Activated CD8-positive, alpha-beta T cell treated with anti-CD3 and anti-CD28 coated beads for 36 hours (primary cell): ENCODE data around the gene PACRG. TPM values are rescaled to one million over a fixed set of nuclear protein-coding genes. Genes with fewer than 3 reads are reported as not detected.

Source experiments
- ATAC-seq: fragments of 200-7000 bp; cut with Tn5 transposase; one replicate; pipeline ENCODE4 v1.10.0; 2021; ENCODE audit warnings: mild to moderate bottlenecking, moderate library complexity
- CTCF ChIA-PET: fragments of 350-600 bp; sonication (Branson Sonifier 250); formaldehyde crosslinking; loops from one replicate; lab custom pipeline; 2021; ENCODE audit warnings: antibody characterized with exemption; lab: Charles Lee
- POLR2A ChIA-PET: fragments of 350-600 bp; sonication (Branson Sonifier 250); formaldehyde crosslinking; loops from one replicate; lab custom pipeline; 2021; ENCODE audit warnings: antibody characterized with exemption; lab: Charles Lee
- DNase-seq: peaks from one replicate; pipeline ENCODE4 v3.0.0-alpha.2; 2020
- H3K27ac Mint-ChIP-seq: one replicate; pipeline ENCODE4 v1.8.0; 2021; ENCODE audit warnings: mild to moderate bottlenecking, mixed read lengths
- H3K27me3 Mint-ChIP-seq: one replicate; pipeline ENCODE4 v1.8.0; 2021; ENCODE audit warnings: mixed read lengths
- H3K36me3 Mint-ChIP-seq: one replicate; pipeline ENCODE4 v1.8.0; 2021; ENCODE audit warnings: low read depth, mixed read lengths
- H3K4me1 Mint-ChIP-seq: one replicate; pipeline ENCODE4 v1.8.0; 2021; ENCODE audit warnings: low read depth, mixed read lengths
- H3K4me3 Mint-ChIP-seq: one replicate; pipeline ENCODE4 v1.8.0; 2021; ENCODE audit warnings: mild to moderate bottlenecking, moderate library complexity, mixed read lengths
- H3K9me3 Mint-ChIP-seq: one replicate; pipeline ENCODE4 v1.8.0; 2021; ENCODE audit warnings: mixed read lengths
- CTCF ChIP-seq: fragments of 200-600 bp; IDR thresholded peaks from one replicate; pipeline ENCODE4 v1.8.0; 2022; ENCODE audit warnings: antibody characterized with exemption, mild to moderate bottlenecking
- intact Hi-C: fragments of 100-400 bp; cut with micrococcal nuclease; formaldehyde crosslinking; loops from one replicate; pipeline ENCODE4 v1.10.0; 2022
- total RNA-seq, 2 experiments: library from RNA; stranded (reverse); gene quantifications; one replicate each; pipeline ENCODE4 v1.2.3, GENCODE V29; 2021

Gene PACRG
- total RNA-seq, 2 experiments from 2014 or later, result not detected

- Mint-ChIP-seq H3K36me3 (no peaks in the 10 kb centered on the region), H3K4me1 (no peaks in the 10 kb centered on the region), H3K27ac (no peak overlapping the region), H3K4me3 (no peak overlapping the region), H3K9me3 (no peaks in the 10 kb centered on the region), H3K27me3 (peaks cover 2% of the 10 kb centered on the region)
- POLR2A ChIA-PET, result no interaction called here
- ATAC-seq, result no peak
- intact Hi-C loops, result no loop called here
- CTCF ChIA-PET, result no interaction called here
- DNase-seq, result no peak
- TF ChIP-seq CTCF, result no peak
Observed at GRCh38 chr6:163232015-163232523, 504.3 kb downstream of the PACRG start.

GRCh38 chr6:163232649-163233048, 504.9 kb downstream of the PACRG start:
- CTCF ChIA-PET, result no interaction called here
- POLR2A ChIA-PET, result no interaction called here
- intact Hi-C loops, result no loop called here

DNA sequence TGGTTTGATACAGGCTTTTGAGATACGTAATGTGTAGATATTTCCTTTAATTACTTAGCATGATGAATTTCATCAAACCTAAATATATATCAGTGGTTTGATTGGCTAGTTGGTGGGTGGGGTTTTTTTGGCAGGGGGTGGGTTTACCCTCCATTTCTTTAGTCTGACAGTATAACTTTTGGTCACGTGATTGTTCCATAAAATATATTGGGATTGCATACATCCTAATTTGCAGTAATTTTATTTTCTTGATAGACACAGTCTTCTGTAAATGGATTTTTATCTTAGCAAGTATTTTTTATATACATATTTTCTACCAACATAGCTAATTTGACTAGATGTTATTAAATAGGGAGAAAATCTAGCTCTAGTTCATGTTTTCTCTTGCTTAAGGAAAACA, 509.3 kb downstream of the PACRG start:
- CTCF ChIA-PET, result no interaction called here
- DNase-seq, result no peak
- no peak for TF ChIP-seq CTCF
- no peaks in the 10 kb centered on the region for H3K36me3 Mint-ChIP-seq
- H3K27me3 Mint-ChIP-seq, result peaks cover 3% of the 10 kb centered on the region
- POLR2A ChIA-PET, result no interaction called here
- no peaks in the 10 kb centered on the region for H3K9me3 Mint-ChIP-seq
- no peak for ATAC-seq
- H3K27ac Mint-ChIP-seq, result no peak overlapping the region
- intact Hi-C loops, result no loop called here
- H3K4me1 Mint-ChIP-seq, result no peaks in the 10 kb centered on the region
- no peak overlapping the region for H3K4me3 Mint-ChIP-seq

More at GRCh38 chr6:163232649-163233048, 504.9 kb downstream of the PACRG start:
- H3K4me3 Mint-ChIP-seq, result no peak overlapping the region
- H3K36me3 Mint-ChIP-seq, result no peaks in the 10 kb centered on the region
- DNase-seq (no peak), ATAC-seq (no peak)
- H3K27me3 Mint-ChIP-seq, result peaks cover 2% of the 10 kb centered on the region
- TF ChIP-seq CTCF, result no peak
- no peaks in the 10 kb centered on the region for H3K9me3 Mint-ChIP-seq
- no peak overlapping the region for H3K27ac Mint-ChIP-seq
- H3K4me1 Mint-ChIP-seq, result no peaks in the 10 kb centered on the region

DNA sequence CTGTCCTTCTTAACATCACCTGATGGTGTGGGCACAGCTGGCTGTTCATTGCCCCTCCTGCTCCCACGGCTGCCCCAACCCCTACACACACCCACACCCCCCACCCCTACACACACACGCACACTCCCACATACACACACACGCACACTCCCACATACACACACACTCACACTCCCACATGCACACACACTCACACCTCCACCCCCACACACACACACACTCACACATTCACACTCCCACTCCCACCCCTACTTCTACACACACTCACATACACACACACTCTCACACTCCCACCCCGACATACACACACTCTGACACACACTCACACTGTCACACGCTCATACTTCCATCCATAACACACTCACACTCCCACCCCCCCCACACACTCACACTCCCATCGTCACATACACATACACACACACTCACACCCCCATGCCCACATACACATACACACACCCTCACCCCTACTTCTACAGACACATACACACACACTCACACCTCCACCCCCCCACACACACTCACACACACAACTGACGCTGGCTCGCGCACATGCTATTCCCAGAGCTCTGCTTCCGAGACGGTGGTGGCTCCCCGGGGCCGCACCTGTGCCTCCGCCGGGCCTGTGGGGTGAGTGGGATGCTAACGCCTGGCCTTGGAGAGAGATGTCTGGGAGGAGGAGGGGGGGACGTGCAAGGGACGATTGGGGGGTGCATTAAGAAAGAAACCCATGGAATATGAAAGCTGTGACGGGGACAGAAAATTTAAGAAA, 512.0 kb downstream of the PACRG start:
- no peak for DNase-seq
- no peaks in the 10 kb centered on the region for H3K4me1 Mint-ChIP-seq
- ATAC-seq, result no peak
- no peaks in the 10 kb centered on the region for H3K36me3 Mint-ChIP-seq
- H3K27ac Mint-ChIP-seq, result no peak overlapping the region
- TF ChIP-seq CTCF, result no peak
- CTCF ChIA-PET, result no interaction called here
- intact Hi-C loops, result no loop called here
- POLR2A ChIA-PET, result no interaction called here
- no peaks in the 10 kb centered on the region for H3K9me3 Mint-ChIP-seq
- H3K27me3 Mint-ChIP-seq, result peaks cover 2% of the 10 kb centered on the region
- H3K4me3 Mint-ChIP-seq, result no peak overlapping the region

DNA sequence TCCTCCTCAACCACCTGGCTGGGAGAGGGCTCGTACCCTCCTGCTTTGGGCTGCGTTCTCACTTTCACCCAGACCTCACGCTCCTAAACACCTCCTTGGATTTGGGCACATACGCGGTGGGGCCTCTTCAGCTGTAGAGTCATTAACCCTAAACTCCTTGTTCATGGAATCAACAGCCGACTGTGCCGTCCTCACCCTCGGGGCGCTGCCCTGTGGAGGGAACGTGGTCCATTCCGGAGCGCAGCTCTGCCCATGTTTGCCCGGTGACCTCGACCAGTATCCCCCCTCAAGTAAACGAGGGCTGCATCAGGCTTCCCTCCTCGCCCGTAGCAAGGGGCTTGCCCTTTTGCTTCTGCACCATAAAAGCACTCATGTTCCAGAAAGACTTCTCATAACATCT, 512.8 kb downstream of the PACRG start:
- POLR2A ChIA-PET, result no interaction called here
- Mint-ChIP-seq H3K4me3 (no peak overlapping the region), H3K9me3 (no peaks in the 10 kb centered on the region)

More for the DNA sequence above, 512.8 kb downstream of the PACRG start:
- Mint-ChIP-seq H3K36me3 (no peaks in the 10 kb centered on the region), H3K4me1 (no peaks in the 10 kb centered on the region), H3K27me3 (peaks cover 3% of the 10 kb centered on the region), H3K27ac (no peak overlapping the region)
- CTCF ChIA-PET, result no interaction called here
- intact Hi-C loops, result no loop called here
- no peak for TF ChIP-seq CTCF
- ATAC-seq, result no peak
- no peak for DNase-seq
